Ovary (tissue), 3 donors: ENCODE measurements around the gene HSP90AB1.

ENCODE experiments used
- EP300 ChIP-seq: sonication (generic); formaldehyde crosslinking; IDR thresholded peaks from one replicate; pipeline ENCODE4 v1.6.1; 2017; ENCODE audit warnings: antibody characterized with exemption
- POLR2A ChIP-seq: fragments of 450-650 bp; IDR thresholded peaks from one replicate; pipeline ENCODE4 v1.6.1; 2017; ENCODE audit warnings: antibody characterized with exemption, mild to moderate bottlenecking, moderate library complexity
- TF ChIP-seq, protein P1 (sequence below), 3 donors: fragments of 450-650 bp in 2 of 3; fragments of 200-600 bp in 1 of 3; IDR thresholded peaks; one replicate each; pipeline versions ENCODE4 v1.5.1 to v1.8.0; 2016 to 2022; ENCODE audit warnings: antibody characterized with exemption in 3 of 3, mild to moderate bottlenecking in 1 of 3
- donor health status: DM: no; HTN: no; CAD: no.

DNA sequence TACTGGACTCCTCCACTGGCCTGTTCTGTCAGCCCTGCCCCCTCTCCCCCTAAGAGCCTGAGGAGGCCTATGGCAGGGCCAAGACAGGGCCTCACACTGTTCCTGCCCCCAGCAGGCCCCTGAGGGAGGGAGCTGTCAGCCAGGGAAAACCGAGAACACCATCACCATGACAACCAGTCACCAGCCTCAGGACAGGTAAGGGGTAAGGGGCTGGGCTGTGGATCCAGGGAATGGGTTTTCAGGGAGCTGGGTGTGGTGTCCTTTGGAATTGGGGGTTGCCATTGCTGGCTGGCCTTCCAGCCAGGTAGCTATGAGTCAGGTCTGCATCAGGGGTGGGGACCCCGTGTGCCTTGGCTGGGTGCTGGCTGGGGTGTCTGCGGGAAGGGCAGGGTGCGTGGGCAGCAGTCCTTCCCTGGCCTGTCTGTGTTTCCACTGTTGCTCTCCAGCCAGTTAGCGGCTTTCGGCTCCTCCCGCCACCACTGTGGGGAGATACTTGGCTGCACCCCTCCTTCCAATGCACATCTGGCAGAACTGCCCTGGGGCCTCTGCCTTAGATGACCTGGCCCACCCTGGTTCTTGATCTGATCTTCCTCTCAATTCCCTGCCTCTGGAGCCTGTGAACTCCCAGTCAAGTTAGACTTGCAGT, 19.6 kb upstream of the HSP90AB1 start:
- TF ChIP-seq, protein P1, sequence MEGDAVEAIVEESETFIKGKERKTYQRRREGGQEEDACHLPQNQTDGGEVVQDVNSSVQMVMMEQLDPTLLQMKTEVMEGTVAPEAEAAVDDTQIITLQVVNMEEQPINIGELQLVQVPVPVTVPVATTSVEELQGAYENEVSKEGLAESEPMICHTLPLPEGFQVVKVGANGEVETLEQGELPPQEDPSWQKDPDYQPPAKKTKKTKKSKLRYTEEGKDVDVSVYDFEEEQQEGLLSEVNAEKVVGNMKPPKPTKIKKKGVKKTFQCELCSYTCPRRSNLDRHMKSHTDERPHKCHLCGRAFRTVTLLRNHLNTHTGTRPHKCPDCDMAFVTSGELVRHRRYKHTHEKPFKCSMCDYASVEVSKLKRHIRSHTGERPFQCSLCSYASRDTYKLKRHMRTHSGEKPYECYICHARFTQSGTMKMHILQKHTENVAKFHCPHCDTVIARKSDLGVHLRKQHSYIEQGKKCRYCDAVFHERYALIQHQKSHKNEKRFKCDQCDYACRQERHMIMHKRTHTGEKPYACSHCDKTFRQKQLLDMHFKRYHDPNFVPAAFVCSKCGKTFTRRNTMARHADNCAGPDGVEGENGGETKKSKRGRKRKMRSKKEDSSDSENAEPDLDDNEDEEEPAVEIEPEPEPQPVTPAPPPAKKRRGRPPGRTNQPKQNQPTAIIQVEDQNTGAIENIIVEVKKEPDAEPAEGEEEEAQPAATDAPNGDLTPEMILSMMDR (IDR thresholded peaks at IDR 0.05) = no peak
- peak; percentile 4 for TF ChIP-seq POLR2A
- TF ChIP-seq EP300 = no peak
